HG02763 (cell line): ENCODE data around the gene SOX30.
"Not testable (repeated sequence)": the region's sequence is repeated elsewhere in the genome, so short reads cannot be mapped to it uniquely, and the experiment has no call there.

Source experiments
- ATAC-seq: cut with Tn5 transposase; IDR thresholded peaks from one replicate; pipeline ENCODE4 v1.9.1; 2021; ENCODE audit warnings: mild to moderate bottlenecking, moderate library complexity; ENCODE audit not compliant: unreplicated experiment

SOX30 gene

DNA sequence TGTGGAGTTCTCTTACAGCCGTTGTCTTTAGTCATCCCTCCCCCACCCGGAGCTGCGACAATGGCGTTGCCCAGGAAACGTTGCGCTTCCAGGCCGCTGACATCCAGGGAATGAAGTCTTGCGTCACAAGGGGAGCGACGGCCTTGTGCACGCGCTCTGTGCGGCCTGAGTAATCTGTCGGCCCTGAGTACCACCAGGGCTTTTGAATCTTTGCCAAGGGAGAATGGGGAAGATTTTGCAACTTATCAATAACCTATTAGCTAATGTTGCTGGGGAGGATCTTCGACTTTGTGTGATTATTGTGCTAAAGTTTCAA, at the start of gene SOX30:
Gene SOX30, minus strand, starts transcription at position 62 of the 316 bp plus-strand sequence. CDS start 360 bp downstream, outside the sequence.
- ATAC-seq = no peak

DNA sequence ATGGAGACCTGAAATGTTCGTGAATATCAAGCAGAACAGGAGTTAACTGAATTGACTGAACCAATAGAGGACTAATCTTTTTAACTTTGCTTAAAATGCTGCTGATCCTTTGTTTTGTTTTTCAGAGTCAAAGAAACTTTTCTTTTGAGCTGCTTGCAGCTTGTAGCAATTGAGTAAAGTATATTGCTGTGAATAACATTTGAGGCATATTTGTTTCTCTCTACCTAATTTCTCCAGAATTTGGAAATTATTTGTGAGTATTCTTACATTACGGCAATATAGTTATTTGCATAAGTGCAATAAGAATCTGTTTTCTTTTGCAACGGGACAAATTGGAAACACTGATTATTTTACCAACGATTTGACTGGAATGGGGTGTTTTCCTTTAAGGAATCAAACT, 46.4 kb upstream of the SOX30 start:
- ATAC-seq = not testable (repeated sequence)

DNA sequence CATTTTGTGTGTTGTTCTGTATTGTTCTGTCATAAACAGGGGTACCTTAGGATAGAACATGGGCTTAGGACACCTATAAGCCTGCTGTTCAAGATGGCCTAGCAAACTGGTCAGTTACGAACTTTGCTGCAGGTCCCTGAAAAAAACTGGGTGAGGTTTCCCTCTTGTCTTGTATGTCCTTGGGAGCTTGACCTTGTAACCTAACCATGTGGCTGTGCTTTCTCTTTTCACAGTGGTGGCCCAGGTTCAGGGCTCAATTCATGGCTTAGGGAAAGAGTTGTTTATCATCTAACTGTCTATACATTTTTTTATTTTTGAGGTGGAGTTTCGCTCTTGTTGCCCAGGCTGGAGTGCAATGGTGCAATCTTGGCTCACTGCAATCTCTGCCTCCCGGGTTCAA, 43.9 kb upstream of the SOX30 start:
- ATAC-seq = not testable (repeated sequence)

DNA sequence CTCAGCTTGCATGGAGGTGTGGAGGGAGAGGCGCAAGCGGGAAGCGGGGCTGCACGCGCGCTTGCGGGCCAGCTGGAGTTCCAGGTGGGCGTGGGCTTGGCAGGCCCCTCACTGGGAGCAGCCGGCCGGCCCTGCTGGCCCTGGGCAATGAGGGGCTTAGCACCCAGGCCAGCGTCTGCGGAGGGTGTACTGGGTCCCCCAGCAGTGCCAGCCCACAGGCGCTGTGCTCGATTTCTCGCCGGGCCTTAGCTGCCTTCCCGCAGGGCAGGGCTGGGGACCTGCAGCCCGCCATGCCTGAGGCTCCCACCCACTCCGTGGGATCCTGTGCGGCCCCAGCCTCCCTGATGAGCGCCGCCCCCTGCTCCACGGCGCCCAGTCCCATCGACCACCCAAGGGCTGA, 41.6 kb upstream of the SOX30 start:
- ATAC-seq = not testable (repeated sequence)

DNA sequence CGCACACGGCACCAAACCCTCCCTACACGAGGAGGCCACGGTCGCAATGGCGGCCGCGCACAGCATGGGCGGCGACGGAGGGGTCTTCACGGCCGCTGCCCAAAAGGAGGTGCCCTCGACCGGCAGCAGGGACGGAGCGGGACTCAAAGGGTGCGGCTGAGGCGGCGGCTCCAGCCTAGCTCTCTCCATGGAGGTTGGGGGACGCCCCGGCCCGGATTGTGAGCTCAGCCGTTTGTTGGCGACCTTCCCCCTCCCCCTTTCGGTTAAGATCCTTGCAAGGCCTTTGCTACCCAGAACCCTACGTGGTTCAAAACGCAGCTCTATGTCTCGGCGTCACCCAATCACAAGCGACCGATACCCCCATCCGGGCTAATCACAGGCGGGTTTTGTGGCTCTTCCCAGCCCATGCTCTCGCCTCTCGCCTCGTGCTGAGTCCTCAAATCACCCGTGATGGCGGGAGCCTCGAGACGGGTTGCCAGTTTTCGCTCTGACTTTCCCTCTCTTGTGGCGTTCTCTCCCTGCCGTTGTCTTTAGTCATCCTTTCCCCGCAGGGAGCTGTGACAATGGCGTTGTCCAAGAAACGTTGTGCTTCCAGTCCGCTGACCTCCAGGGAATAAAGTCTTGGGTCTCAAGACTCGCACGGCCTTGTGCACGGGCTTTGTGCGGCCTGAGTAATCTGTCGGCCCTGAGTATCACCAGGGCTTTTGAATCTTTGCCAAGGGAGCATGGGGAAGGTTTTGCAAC, 38.6 kb upstream of the SOX30 start:
- no peak for ATAC-seq

DNA sequence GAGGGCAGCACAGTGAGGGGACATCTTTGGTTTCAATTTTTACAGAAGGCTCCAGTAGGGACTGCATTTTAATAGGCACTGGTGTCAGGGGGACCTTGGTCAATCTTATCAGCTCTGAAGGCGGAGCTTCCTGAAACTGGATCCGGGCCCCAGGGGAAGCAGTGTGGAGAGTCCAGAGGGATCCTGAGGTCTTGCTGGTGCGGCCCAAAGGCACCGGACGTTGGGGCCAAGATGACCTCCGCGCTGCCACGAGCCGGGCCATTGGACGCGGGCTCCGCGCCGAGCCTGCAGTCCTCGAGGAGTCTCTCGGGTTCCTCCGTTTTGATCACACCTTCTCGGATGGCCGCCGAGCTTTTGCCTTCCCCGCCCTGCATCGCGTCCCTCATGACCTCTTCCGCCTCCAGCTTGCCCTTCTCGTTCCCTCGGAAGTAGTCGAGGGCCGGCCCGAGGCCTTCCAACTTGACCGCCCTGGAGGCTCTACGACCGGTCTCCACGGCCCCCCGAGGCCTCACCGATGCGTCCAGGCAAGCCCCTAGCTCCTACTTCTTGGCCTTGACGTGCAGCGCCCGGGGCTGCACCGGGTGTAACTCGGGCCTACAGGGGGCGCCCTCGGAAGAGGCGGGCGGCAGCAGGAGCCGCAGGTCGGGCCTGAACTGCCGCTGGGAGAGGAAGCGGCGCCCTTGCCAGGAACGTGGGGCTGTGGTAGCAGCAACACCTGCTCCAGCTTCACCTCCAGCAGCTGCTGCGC, 37.9 kb upstream of the SOX30 start:
- ATAC-seq = no peak

DNA sequence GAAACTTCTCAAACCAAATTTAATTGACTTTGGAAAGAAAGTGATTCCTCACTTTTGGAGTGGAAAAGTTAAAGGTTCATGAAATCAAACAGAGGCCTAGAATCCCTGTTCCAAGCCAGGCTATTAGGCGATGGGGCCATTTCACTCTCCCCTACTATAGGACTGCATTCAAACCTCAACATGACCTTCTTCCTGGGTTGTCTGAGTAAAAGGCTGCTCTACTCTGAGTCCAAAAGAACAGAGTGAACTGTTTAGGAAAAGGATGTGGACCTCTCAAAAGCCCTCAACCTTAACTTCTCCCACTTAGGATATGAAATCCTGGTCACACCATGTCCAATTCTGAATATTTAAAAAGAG, 34.9 kb upstream of the SOX30 start:
- no peak for ATAC-seq

DNA sequence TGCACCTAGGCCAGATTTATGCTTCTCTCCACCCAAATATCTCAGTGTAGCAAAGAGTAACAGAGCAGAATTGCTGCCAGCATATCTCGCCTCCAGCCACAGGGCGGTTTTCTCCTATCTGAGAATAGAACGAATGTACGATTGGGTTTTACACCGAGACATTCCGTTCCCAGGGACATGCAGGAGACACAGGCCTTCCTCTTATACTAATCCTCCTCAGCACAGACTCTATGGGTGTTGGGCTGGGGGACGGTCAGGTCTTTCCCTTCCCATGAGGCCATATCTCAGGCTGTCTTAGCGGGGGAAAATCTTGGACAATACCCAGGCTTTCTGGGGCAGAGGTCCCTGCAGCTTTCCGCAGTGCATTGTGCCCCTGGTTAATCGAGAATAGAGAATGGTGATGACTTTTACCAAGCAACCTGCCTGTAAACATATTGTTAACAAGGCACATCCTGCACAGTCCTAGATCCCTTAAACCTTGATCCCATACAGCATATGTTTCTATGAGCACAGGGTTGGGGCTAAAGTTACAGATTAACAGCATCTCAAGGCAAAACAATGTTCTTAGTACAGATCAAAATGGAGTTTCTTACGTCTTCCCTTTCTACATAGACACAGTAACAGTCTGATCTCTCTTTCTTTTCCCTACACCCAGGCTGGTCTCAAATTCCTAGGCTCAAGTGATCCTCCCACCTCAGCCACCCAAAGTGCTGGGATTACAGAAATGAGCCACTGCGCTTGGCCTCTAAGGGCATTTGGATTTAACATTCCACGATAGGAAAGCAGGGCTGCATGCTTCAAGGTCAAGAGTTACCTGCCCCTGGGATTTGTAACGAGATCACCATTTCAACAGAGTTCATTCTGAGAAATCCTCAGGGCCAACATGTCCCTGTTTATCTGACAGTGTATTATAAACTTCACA, 34.3 kb upstream of the SOX30 start:
- not testable (repeated sequence) for ATAC-seq

DNA sequence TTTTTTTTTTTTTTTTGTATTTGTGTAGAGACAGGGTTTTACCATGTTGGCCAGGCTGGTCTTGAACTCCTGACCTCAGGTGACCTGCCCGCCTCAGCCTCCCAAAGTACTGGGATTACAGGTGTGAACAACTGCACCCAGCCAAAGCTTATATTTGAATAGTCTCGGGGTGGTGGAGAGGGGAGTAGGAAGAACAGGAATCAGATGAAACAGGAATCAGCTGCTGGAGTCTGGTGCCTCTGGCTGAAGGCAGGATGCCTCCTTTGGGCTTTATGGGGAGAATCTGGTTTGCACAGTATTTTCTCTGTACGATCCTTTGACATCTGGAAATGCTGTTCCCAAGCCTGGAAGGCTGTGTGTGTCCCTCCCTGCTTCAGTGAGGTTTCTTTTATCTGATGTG, 30.0 kb upstream of the SOX30 start:
- ATAC-seq = no peak

DNA sequence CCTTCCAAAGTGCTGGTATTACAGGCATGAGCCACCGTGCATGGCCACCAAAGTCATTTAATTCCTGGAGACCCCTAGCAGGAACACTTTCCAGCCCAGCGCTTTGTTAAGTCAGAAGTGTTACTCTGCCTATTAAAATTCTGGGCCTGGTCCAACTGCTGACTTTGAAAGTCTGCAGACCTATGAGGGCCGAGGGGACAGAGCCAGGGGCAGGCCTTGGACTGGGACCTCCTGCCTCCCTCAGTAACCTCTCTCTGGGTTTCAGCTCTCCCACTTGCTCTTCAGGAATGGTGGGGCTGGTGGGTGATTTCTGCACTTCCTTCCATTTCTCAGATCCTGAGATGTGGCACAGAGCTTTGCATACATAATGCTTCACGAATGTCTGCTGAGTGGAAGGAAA, 28.8 kb upstream of the SOX30 start:
- ATAC-seq = no peak

DNA sequence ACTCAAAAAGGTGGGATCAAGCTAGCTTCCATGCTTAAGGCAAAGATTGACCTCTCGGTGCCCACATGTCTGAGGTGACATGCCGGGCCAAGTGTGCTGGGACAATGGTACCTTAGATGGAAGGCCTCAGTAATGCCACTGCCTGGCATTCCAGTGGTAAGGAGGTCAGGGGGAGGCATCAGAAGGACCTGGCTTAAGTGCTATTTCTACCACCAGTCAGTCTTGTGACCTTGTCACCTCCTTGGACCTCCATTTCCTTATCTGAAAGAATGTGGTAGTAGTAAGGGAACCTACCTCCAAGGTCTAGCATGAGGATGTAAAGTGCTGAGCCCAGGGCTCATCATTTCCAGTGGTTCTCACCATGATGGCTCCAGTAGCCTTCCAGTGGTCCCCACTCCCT, 28.0 kb upstream of the SOX30 start:
- ATAC-seq = no peak

DNA sequence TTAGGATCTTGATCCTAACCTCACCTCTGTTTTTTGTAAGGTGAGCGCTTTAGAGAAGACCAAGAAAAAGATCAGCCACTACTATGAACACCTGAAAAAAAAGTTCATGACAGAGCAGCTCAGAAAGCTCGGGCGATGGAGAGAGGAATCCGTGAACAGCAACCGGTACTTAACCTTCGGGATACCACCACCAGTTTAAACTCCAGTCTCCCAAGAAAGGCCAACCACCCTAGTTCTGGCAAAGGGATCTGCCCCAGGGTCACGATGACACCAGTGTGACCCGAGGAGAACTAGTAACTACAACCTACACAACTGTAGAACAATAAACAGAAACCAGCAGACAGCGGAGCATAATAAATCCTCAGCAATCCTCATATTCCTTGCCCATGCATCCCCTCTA, 27.6 kb upstream of the SOX30 start:
- no peak for ATAC-seq

DNA sequence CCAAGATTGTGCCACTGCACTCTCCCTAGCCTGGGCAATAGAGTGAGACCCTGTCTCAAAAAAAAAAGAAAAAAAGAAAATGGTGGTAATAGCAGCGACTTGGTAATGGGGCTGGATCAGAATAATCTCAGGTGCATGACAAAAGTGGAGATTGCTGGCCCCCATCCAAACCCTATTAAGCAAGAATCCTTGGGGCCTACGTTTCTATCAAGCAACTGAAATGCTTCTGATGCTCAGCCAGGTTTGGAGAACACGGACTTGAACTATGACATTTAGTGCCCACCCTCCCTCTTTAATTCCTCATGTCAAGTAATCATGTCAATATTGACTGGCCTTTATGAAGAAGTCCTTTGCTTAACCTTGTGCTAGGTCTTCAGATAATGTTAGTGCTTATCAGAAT, 25.7 kb upstream of the SOX30 start:
- ATAC-seq = no peak

DNA sequence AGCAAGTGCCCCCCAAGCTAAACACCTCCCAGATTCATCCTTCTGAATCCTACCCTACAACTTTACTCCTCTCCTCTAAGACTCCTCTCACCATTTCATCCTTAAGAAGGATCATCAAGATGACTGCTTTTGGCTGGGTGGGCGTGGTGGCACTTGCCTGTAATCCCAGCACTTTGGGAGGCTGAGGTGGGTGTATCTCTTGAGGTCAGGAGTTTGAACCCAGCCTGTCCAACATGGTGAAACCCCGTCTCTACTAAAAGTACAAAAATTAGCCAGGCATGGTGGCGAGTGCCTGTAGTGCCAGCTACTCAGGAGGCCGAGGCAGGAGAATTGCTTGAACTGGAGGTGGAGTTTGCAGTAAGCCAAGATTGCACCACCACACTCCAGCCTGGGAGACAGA, 22.1 kb upstream of the SOX30 start:
- ATAC-seq = not testable (repeated sequence)

DNA sequence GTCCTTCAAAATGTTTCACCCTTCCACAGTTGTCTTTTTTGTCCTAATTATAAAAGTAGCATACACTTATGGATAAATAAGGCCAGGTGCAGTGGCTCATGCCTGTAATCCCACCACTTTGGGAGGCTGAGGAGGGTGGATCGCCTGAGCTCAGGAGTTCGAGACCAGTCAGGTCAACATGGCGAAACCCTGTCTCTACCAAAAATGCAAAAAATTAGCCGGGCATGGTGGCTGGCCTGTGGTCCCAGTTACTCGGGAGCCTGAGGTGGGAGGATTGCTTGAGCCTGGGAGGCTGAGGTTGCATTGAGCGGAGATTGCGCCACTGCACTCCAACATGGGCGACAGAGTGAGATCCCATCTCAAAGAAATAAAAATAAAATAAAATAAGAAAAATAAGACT, 20.7 kb upstream of the SOX30 start:
- no peak for ATAC-seq

DNA sequence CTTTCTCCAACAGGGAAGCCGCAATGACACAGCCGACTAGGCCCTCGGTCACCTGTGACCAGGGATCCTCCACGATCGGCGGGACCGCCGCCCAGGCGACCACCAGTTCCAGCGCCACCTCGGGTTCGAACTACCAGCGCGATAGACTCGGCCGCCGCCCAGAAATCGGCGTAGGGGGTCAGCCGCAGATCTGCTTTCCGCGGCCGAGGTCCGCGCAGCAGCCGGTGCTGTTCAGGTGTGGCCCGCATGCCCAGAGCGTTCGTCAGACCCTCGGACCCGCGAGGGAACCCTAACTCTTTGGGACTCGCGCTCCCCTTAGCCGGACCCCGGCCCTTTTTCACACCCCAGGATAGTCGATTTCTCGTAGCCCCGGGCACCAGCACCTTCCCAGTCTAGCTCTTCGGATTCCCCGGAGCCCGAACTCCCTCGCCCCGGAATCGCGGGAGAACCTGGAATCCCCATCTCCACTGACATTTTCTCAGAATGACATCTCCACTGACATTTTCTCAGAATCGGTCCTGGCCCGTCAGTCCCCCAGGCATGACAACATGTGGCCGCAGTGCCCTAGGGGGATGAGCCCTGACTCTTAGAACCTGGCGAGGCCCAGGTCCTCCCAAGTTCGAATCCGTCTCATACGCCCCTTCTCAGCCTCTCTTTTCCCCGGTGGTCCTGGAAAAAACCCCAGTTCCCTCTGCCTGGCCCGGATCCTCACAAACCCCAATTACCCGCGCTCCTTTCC, 19.5 kb upstream of the SOX30 start:
- ATAC-seq = no peak

DNA sequence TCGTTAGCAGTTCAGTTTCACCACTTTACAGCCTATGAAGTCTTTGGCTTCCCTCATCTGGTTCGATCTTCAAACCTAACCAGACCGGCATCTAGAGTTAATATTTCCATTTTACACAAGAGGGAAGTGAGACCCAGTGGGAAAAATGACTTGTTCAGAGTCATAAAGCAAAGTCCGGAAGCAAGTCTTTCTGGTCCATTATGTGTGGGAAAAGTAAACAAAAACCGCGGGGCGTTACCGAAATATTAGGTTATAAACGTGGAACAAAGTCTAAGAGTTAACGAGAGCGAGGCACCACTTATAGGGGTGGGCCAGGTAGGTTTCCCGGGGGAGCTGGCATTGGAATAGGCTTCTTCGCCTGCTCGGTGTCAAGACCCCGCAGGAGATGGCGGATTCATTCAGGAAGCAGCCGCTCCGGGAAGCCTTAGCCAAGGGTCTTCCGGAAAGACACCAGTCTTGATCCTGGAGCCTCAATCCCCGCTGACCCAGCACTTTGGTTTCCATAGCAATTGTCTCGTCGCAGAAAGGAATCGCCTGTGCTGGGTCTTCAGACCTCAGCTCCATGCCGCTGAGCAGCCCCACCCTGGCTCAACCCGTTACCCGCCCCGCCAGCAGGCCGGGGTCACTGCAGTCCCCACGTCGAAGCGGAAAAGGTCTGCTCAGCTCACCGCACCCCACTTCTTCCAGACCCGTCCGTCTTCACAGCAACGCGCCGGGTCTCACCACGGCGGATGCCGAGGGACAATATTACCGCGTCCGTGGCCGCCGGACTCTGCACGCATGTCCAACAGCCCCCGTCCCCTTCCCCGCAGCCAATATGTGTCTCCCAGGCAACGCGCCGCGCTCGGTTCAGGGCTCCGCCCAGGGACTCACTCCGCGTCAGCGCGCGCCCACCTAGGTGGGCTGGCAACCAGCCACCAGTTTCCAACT, 18.7 kb upstream of the SOX30 start, which contains the start of gene C5orf52:
Gene C5orf52, plus strand, starts transcription at position 872 of the 930 bp plus-strand sequence. CDS start 82 bp downstream, outside the sequence.
- ATAC-seq = no peak

DNA sequence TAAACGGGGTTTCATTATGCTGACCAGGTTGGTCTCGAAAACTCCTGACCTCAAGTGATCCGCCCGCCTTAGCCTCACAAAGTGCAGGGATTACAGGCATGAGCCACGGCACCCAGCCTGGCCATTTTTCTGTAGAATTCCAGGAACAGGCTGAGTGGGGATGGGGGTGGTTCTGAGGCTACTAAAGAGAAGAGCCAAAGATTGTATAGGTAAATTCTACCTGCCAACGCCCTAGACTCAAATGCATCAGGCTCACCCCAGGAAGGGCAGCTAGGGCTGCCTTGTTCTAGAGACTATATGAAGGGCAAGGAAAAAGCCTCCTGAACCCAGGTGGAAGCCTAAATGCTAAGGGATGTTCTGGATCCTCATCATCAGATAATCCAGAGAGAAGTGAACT, 17.5 kb upstream of the SOX30 start:
- no peak for ATAC-seq

DNA sequence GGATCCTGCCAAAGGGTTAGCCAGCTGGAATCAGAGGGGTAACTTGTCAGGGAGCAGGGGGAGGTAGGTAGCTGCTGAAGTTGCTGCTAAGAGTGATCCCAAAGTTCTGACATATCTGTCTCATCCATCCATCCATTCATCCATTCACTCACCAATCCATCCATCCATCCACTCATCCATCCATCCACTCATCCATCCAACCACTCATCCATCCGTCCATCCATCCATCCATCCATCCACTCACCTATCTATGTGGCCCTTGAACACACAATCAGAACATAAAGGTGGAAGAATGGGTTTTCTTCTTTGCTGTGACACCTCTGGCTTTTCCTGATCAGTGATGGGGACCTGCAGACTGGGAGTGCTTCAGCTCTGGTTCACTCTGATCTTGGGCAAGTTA, 16.1 kb upstream of the SOX30 start:
- ATAC-seq = no peak
